MM.1S (cell line): ENCODE data around the gene EXOC4.

Experiments
- CTCF ChIP-seq: fragments of 300-600 bp; sonication (generic); IDR thresholded peaks from 2 replicates; pipeline ENCODE4 v1.5.1; 2016; ENCODE audit warnings: antibody characterized with exemption, low read length, mixed read lengths
- EZH2 ChIP-seq: fragments of 300-600 bp; sonication (generic); optimal IDR thresholded peaks from 2 replicates; pipeline ENCODE3; 2017; ENCODE audit warnings: low read depth, mild to moderate bottlenecking, antibody characterized with exemption, low read length, mixed read lengths
- EZH2phosphoT487 ChIP-seq: fragments of 300-600 bp; sonication (generic); IDR thresholded peaks from 2 replicates; pipeline ENCODE4 v1.6.1; 2018; ENCODE audit warnings: antibody characterized with exemption, low read length

- TF ChIP-seq CTCF (no peak), EZH2 (no peak), EZH2phosphoT487 (no peak)
Observed at GRCh38 chr7:133934977-133935330, 682.1 kb downstream of the EXOC4 start.
